GM19455 (cell line): Measurements from ENCODE around the gene CCER1.
"Not testable (repeated sequence)": the region's sequence is repeated elsewhere in the genome, so short reads cannot be mapped to it uniquely, and the experiment has no call there.

Experiments
- ATAC-seq: cut with Tn5 transposase; IDR thresholded peaks from one replicate; pipeline ENCODE4 v1.9.1; 2021; ENCODE audit not compliant: unreplicated experiment

The CCER1 gene, protein sequence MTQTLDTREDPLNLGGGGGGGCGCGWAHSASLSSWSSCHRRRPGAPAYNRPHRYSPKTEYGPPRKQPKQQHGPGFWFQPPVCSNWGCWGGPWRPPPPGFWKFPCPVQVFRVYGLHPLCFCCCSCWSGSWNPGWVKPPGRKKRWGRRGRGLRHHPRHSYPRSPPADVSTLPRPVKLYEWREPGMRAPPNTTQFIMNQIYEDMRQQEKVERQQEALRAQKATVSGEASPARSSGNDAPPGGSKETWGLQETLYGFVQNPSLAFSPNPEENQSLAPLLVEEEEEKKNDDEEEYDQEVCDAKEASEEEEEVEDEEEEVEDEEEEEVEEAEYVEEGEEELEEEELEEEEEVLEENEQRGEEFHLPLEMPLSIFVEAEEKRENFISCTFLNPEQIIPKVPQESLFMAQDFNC

GRCh38 chr12:90954921-90955320 lies at the start of gene CCER1:
CCER1 (minus strand) TSS chr12:90955176; CDS start chr12:90954742, 434 bp downstream.
- ATAC-seq, result no peak

- ATAC-seq, result no peak
These were observed 48.8 kb upstream of the CCER1 start for GRCh38 chr12:91003737-91004136.

DNA sequence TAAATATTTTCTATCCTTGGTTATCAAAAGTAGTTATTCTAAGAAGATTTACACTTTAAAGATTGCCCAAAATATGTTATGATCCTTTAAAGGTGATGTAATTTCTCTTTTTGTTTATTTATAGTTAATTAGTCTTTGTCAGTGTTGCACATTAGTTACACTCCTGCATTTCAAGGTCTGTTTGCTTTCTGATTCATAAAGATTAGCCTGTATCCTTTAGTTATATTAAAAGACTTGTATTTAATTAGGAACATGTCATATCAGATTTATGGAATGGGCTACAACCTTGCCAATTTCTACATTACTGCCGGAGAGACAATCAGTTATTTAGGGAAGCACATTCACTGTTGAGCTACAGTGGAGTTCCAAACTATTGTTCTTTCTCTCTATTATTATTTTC lies 46.3 kb upstream of the CCER1 start:
- ATAC-seq, result no peak

- ATAC-seq, result no peak
These were observed 45.0 kb upstream of the CCER1 start for GRCh38 chr12:90999966-91000365.

GRCh38 chr12:90999527-90999926 lies 44.6 kb upstream of the CCER1 start:
- no peak for ATAC-seq

GRCh38 chr12:90995010-90995409 lies 40.0 kb upstream of the CCER1 start:
- ATAC-seq, result no peak

GRCh38 chr12:90991952-90992465 lies 37.0 kb upstream of the CCER1 start:
- ATAC-seq, result no peak

- no peak for ATAC-seq
These were observed 35.6 kb upstream of the CCER1 start for GRCh38 chr12:90990611-90991010.

DNA sequence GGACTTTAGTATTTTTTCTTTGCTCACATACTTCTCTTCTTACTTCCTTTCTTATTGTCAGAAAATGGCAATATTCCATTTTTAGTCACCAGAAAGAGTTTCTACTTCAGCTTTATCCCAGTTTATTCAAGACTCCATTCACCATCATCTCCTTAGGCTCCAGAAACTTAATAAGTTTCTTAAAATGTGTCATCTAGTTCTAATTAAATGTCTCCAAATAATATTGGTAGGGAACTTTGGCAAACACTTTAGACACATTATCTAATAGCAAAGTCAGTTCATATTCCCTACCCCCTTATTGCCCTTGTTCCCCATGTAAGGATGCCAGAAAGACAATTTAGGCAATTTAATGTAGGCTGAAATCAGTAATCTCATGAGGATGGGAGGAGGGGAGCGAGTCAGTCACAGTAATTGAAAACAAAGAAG lies 34.7 kb upstream of the CCER1 start:
- ATAC-seq, result no peak

- no peak for ATAC-seq
These were observed 32.5 kb upstream of the CCER1 start for GRCh38 chr12:90987520-90987919.

GRCh38 chr12:90987101-90987500 lies 32.1 kb upstream of the CCER1 start:
- ATAC-seq, result no peak

DNA sequence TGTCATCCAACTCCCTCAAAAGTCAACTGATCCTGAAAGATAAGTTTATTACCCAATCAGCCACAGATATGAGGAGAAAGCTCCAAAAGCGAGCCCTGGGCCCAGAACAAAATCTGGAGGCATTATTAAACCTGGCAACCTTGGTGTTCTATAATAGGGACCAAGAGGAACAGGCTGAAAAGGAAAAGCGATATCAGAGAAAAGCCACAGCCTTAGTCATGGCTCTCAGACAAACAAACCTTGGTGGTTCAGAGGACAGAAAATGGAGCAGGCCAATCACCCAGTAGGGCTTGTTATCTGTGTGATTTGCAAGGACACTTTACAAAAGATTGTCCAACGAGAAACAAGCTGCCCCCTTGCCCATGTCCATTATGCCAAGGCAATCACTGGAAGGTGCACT lies 30.4 kb upstream of the CCER1 start:
- not testable (repeated sequence) for ATAC-seq

GRCh38 chr12:90984114-90984513 lies 29.1 kb upstream of the CCER1 start:
- no peak for ATAC-seq

DNA sequence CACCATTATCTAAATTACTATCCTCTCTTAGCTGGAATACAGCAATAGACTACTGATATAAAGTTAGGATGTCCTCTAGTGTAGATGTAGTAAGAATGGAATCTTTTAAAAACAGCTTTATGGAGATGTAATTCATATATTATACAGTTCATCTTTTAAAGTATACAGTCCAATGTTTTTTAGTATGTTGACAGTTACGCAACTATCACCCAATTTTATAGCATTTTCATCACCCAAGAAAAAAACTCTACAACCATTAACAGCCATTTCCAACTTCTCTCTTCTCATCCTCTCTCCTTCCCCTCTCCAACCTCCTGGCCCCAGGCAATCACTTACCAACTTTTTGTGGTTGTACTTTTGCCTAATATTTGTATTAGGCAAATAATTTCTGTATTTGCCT lies 27.2 kb upstream of the CCER1 start:
- ATAC-seq, result no peak

DNA sequence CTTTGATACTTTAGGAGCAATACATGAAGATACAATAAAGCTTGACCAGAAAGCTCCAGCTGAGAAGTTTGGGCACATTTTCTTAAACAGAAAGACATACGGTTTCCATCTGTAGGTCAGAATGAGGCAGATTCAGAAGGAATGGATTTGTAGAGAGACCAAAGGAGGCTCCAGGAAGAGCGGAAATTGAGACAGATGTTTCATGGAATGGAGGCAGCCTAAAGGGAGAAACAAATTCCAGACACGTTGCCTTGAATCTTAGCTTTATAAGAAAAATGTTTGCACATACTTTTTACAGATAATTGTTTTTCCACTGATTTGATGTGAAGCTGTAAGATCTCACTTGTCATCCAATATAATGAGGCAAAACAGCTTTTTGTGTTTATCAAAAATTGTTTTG lies 25.0 kb upstream of the CCER1 start:
- ATAC-seq, result no peak

DNA sequence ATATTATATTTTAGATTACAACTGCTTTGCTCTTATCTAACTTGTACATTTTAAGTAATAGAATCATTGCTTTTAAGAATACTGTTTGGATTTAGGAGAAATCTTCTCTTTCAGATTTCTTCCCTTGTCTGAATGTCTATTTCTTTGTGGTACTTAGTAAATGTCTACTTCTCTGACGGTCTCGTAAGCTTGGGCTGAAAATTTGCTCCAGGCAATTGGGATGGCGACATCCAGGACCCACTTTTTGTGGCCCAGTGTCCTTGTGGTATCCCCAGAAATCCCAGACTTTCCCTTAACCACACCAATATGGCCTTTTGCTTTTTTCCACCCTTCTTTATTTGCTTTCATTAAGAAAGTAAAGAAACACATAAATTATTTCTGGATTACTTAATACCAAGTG lies 24.0 kb upstream of the CCER1 start:
- no peak for ATAC-seq

DNA sequence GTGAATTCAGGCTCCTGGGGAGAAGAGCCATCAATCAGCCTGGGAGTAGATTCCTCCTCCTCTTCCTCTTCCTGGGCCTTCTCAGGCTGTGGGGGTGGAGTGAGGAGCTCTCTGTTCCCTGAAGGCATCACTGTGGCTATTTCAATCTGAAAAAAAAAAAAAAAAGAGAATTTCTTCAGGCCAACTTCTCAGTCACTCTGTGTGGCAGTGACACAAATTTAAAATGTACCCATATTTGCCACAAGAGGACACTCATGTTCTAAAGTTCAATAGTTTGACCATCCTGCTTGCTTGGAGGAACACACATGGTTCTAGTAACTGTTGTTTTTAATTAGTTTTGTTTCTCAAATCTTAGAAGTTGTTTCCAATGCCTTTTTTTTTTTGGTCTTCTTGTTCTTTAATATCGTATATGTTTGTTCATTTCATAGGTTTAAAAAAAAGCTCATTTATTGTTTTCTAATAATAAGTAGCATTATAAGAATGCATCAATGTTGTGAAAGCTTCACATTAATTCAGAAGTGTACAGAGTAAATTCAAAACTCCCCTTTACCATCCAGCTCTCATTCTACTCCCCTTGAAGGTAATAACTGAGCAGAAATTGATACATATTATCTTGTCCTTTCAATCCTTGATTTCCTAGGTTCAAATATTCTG lies 23.3 kb upstream of the CCER1 start:
- ATAC-seq, result no peak

DNA sequence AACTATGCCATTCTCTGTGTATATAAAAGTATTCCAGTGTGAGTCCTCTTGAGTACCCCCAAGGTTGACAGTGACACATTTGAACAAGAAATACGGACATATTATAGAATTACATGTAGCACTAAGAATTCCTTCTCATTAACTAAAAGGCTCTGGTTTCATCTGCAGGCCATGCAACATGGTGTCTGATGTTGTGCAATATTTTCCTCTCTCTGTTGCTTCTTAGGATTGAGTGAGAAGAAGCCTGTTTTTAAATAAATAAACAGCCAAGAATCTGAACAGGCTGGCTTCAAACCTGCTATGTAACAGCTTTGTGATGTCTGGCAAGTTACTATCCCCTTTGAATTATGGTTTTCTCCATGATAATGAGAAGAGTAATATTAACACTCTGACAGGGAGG lies 22.2 kb upstream of the CCER1 start:
- ATAC-seq, result no peak

GRCh38 chr12:90974286-90974685 lies 19.3 kb upstream of the CCER1 start:
- ATAC-seq, result no peak

DNA sequence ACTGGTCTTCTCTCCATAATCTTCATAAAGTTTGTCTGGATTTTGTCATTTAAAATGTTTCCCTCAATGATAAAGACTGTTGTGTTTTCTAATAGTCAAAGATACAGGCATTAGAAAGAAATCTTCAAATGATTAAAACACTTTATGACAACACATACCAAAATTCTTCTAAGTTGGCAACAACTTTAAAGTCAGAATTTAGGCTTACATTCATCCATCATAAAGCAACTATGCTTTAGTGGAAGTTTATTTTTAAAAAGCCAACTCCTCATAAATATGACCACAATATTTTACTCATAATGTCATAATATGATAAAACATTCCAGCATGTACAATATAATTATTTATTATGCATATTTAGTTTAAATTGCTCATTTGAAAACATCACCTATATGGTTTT lies 17.2 kb upstream of the CCER1 start:
- no peak for ATAC-seq

- no peak for ATAC-seq
These were observed 15.9 kb upstream of the CCER1 start for GRCh38 chr12:90970911-90971310.

DNA sequence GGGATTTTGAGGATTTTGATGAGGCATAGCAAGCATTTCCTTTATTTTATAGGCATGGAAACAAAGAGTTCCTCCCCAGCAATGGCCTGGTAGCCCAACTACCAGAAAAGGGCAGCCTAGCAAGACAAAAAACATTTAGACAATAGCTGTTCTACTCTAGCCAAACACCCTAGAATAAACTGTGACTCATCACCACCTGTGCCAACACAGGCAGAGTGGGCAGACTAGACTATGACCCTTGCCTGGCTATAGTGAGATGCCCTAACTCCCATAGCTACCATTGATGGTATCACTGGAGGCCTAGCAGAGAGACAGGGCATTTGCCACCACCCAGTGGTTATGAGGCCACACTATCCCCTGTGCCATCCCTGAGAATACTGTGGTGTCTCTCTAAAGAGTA lies 15.5 kb upstream of the CCER1 start:
- ATAC-seq, result no peak
